PC-3 (cell line): Measurements from ENCODE around the gene NHP2.

Experiments
- EZH2 ChIP-seq: fragments of 300-600 bp; sonication (generic); IDR thresholded peaks from one replicate; pipeline ENCODE4 v1.6.1; 2017; ENCODE audit warnings: antibody characterized with exemption, mild to moderate bottlenecking, low read length; ENCODE audit not compliant: unreplicated experiment
- EZH2phosphoT487 ChIP-seq: fragments of 300-600 bp; sonication (generic); IDR thresholded peaks from 2 replicates; pipeline ENCODE4 v1.6.1; 2018; ENCODE audit warnings: mild to moderate bottlenecking, antibody characterized with exemption, low read length, borderline replicate concordance
- TF ChIP-seq, protein P1 (sequence below): fragments of 300-600 bp; sonication (generic); conservative IDR thresholded peaks from 2 replicates; pipeline ENCODE4 v1.5.1; 2017; ENCODE audit warnings: antibody characterized with exemption, low read depth, mild to moderate bottlenecking, low read length

- TF ChIP-seq, protein P1, sequence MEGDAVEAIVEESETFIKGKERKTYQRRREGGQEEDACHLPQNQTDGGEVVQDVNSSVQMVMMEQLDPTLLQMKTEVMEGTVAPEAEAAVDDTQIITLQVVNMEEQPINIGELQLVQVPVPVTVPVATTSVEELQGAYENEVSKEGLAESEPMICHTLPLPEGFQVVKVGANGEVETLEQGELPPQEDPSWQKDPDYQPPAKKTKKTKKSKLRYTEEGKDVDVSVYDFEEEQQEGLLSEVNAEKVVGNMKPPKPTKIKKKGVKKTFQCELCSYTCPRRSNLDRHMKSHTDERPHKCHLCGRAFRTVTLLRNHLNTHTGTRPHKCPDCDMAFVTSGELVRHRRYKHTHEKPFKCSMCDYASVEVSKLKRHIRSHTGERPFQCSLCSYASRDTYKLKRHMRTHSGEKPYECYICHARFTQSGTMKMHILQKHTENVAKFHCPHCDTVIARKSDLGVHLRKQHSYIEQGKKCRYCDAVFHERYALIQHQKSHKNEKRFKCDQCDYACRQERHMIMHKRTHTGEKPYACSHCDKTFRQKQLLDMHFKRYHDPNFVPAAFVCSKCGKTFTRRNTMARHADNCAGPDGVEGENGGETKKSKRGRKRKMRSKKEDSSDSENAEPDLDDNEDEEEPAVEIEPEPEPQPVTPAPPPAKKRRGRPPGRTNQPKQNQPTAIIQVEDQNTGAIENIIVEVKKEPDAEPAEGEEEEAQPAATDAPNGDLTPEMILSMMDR = no peak
- TF ChIP-seq EZH2 (no peak), EZH2phosphoT487 (no peak)
These were observed 30.4 kb downstream of the NHP2 start for GRCh38 chr5:178123094-178123965.
